Dedifferentiated amniotic fluid mesenchymal stem cell (primary cell): ENCODE results near the gene NEURL1B.
A peak's percentile ranks its signal among the peaks of the same experiment; 100 is the strongest.
"Not testable (repeated sequence)": the region's sequence is repeated elsewhere in the genome, so short reads cannot be mapped to it uniquely, and the experiment has no call there.

ENCODE experiments used
- DNase-seq: peaks from one replicate; pipeline ENCODE4 v3.0.0-alpha.2; 2016; ENCODE audit errors: extremely low spot score

The NEURL1B gene

GRCh38 chr5:172657524-172658233 is 16.6 kb downstream of the NEURL1B start:
- not testable (repeated sequence) for DNase-seq

DNA sequence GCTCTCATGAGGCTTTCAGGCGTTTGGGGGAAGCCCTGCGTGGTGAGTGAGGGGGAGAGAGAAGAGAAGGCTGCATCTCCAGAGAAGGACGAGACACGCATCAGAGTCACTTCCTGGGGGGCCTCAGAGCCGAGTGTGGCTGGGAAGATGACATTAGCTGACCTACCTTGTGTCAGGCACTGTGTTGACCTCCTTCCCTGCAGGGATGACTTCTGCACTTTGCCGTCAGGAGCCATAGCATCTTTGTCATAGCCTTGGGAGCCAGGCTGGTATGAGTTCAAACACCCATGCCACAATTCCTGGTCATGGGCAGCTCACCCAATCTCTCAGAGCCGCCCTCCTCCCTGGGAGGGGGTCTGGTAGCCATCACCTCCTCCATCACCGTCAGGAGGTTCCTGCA is 17.3 kb downstream of the NEURL1B start:
- no peak for DNase-seq

GRCh38 chr5:172658961-172659501 is 18.0 kb downstream of the NEURL1B start:
- DNase-seq: no peak

GRCh38 chr5:172659570-172659908 is 18.5 kb downstream of the NEURL1B start:
- DNase-seq: no peak

GRCh38 chr5:172659909-172660628 is 19.0 kb downstream of the NEURL1B start:
- DNase-seq: peak; percentile 50

- no peak for DNase-seq
Observed at GRCh38 chr5:172660974-172661373, 19.9 kb downstream of the NEURL1B start.

DNA sequence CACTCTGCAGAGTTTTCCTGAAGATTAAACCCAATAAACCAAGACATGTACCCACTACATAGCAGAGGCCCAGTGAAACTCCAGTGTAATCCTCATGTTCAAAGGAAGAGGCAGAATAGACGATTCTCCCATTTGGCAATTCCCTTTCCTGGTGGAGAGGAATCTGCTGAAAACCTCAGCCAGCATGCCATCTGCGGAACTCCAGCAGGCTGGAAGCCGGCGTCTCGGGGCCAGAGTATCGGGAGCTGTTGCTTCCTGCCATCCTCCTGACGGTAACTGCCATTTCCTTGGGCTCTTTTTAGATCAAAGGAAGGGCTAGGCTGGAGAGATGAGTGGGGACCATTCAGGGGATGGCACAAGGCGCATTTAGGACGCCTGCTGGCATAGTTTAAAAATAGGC is 20.5 kb downstream of the NEURL1B start:
- no peak for DNase-seq

- DNase-seq: no peak
Observed at GRCh38 chr5:172662596-172662995, 21.5 kb downstream of the NEURL1B start.

DNA sequence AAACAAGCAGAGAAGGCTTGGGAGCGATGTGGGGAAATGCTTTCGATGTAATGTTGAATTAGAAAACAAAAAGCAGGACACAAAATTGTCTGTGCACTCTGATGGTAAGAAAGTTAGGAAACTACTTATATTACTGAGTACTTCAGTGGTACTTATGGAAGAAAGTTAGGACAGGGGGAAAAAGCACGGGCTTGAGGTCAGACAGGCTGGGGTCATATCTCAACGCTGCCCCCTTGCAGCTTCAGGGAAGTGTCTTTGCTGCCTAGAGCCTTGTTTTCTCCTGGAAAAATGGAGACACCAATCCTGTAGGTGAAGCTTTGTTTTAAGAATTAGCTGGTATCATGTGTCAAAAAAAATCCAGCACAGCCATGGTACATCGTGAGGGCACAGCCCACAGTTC is 23.0 kb downstream of the NEURL1B start:
- no peak for DNase-seq

- no peak for DNase-seq
Observed at GRCh38 chr5:172664681-172665541, 23.8 kb downstream of the NEURL1B start.

DNA sequence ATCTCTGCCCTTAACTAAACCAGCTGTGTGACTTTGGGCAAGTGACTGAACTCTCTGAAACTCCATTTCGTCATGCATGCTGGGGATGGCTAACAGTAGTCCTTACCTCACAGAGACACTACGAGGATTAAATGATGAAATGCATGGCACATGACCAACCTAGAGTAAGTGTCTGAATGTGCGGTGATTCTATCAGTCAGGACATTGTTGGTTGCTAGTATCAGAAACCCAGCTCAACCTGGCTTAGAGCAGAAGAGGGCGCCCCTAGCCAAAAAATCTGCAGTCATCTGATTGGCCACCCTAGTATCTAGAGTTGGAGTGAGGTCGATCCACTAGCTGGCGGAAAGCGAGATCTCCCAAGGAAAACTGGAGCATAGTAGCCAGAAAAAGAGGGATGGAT is 25.2 kb downstream of the NEURL1B start:
- DNase-seq: no peak

GRCh38 chr5:172667786-172668593 is 26.9 kb downstream of the NEURL1B start:
- DNase-seq: no peak

DNA sequence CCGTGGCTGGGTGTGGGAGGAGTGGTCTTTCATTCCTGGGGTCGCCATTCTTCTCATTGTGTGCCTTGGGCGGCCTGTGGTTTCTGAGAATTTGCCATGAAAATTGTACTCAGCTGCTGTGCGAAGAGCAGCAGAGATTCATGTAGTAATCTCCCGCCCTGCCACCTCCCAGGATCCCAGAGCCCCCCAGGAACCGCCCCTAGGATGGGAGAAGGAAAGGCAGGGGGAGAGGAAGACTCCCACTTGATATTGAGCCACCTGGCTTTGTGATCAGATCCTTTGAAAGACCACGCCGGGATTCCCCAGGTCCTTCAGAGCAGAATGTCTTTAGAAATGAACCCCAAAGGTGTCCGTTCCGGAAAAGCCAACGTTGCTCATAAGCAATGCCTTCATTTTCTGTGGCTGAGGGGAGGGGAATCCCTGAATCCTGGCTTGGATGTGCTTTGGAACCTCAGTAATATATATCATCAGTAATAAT is 27.6 kb downstream of the NEURL1B start:
- no peak for DNase-seq

DNA sequence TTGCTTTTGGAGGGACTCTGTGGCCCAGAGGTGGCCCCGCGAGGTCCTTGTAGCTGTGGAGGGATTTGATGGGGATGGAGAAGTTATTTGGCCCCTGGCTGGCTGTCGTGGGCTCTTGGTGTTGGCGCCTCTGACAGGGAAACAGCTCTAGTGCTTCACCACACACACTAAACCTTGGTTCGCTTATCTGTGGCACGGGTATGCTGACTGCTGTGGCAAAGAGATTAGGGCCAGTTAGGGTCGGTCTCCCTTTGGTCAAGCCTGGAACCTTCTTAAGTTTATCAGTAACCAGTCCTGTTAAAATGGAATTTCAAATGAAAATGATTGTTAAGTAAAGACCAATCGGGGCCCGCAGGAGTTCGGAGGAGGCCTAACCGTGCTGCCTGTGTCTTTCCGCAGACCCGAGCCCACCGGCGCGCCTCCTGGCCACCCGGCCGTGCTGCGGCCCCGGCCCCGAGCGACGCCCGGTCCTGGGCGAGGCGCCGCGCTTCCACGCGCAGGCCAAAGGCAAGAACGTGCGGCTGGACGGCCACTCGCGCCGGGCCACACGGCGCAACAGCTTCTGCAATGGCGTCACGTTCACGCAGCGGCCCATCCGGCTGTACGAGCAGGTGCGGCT is 28.4 kb downstream of the NEURL1B start:
- no peak for DNase-seq

DNA sequence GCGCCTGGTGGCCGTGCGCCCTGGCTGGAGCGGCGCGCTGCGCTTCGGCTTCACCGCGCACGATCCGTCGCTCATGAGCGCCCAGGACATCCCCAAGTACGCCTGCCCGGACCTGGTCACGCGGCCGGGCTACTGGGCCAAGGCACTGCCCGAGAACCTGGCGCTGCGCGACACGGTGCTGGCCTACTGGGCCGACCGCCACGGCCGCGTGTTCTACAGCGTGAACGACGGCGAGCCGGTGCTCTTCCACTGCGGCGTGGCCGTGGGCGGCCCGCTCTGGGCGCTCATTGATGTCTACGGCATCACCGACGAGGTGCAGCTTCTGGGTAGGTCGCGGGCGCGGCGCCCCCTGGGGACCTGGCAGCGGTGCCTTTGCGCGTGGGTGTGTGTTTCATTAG is 28.9 kb downstream of the NEURL1B start:
- no peak for DNase-seq

DNA sequence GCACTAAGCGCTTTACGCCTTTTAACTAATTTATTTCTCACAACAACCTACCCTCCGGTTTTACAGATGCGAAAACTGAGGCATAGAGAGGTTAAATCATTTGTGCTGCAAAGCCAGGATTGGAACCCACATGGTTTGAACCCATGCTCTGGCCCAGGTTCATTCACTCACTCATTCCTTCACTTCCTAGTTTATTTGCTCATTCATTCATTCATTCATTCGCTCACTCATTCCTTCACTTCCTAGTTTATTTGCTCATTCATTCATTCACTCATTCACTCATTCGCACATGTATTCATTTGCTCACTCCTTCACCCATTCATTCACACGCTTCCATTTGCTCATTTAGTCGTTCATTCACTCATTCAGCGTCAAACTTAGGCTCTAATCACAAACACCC is 29.4 kb downstream of the NEURL1B start:
- no peak for DNase-seq

DNA sequence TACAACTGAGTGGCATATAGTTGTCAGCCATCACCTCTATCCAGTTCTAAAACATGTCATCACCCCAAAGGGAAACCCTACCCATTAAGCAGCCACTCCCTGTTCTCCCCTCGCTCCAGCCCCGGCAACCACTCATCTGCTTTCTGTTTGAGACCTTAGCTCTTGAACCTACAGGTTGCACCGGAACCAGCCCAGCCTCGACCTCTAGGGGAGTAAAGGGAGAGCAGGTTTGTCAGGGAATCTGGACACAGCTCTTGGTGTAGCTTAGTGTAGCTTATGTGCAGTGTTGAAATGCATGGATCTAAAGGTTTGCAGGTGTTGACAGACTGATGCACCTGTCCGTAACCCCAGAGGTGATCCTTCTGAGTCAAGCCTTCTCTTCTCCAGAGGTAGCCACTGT is 30.0 kb downstream of the NEURL1B start:
- no peak for DNase-seq

DNA sequence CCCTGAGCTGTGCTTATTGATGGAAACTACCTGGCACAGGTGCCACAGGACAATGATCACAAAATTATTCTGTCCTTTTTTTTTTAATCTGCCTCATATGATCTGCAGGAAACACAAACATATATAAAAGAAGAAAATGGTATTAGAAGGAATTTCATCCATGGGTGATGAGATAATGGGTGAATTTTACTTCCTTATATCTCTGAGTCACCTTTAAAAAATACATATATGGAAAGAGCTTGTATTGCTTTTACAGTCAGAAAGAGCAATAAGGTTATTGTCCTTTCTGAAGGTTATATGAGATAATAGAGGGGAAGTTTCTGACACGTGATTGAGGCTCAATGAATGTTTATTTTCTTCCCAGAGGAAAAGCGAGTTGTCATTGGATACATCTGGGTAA is 31.6 kb downstream of the NEURL1B start:
- no peak for DNase-seq

DNA sequence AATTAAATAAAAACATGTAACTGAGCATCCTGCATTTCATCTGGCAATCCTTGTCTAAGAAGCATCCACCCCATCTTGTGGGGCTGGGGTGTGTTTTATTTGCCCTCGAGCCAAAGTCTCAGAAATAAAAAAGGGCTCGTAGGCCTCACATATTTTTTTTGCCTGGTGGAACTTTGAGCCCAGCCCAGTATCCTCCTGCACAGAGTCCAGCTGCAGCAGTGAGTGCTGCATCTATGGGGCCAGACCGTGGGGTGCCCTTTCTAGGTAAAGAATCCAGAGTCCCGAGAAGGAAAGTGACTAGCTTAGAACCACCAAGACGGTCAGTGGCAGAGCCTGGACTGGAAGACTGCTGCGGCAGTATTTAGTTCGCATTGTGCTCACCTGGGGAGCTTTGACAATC is 33.1 kb downstream of the NEURL1B start:
- DNase-seq: no peak

DNA sequence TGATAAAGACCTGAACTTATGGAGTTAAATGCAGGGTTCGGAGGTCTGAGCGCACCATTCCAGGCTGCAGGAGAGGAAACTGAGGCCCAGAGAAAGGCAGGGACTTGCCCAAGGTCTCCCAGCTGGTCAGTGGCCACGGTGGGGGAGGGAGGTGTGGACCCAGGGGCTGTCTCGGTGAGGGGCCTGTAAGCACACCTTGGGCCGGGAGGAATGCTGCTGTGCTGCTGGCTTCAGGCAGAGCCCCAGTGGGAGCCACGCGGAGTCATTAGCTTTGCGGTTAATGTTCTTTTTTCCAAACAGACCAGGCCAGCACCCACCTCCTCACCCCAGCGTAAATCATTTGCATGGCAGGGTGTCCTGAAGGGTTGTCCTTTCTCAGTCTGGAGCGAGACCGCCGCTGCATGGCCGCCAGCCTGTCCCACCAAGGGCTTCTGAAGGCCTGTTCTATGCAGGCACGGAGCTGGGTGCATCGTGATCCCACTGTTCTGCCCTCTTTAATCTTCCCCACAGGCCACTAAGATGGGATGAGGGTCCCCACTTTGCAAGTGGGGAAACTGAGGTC is 35.9 kb downstream of the NEURL1B start:
- no peak for DNase-seq
